DOHH2 (cell line): ENCODE measurements around the gene ZNF141.

Experiments
- EZH2phosphoT487 ChIP-seq: fragments of 200-600 bp; sonication (generic); IDR thresholded peaks from 2 replicates; pipeline ENCODE4 v1.6.1; 2017; ENCODE audit warnings: borderline replicate concordance, mild to moderate bottlenecking, antibody characterized with exemption, low read length, moderate library complexity, mixed read lengths
- TF ChIP-seq, protein P1 (sequence below): fragments of 200-600 bp; sonication (generic); IDR thresholded peaks from one replicate; pipeline ENCODE4 v1.5.1; 2014; ENCODE audit warnings: antibody characterized with exemption, mild to moderate bottlenecking, low read depth, low read length; ENCODE audit not compliant: poor library complexity, severe bottlenecking

DNA sequence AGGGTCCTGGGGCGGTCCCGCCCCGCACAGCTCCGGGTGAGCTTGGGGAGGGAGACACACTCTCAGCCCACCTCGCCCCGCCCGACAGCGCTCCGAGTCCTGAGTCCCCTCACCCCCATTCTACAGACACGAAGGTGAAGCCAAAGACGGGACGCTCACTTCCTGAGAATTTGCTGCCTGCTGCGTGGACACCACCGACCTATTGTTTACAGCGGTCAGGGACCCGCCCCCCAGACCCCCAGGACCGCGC, 796 bp upstream of the ZNF141 start:
- TF ChIP-seq, protein P1, sequence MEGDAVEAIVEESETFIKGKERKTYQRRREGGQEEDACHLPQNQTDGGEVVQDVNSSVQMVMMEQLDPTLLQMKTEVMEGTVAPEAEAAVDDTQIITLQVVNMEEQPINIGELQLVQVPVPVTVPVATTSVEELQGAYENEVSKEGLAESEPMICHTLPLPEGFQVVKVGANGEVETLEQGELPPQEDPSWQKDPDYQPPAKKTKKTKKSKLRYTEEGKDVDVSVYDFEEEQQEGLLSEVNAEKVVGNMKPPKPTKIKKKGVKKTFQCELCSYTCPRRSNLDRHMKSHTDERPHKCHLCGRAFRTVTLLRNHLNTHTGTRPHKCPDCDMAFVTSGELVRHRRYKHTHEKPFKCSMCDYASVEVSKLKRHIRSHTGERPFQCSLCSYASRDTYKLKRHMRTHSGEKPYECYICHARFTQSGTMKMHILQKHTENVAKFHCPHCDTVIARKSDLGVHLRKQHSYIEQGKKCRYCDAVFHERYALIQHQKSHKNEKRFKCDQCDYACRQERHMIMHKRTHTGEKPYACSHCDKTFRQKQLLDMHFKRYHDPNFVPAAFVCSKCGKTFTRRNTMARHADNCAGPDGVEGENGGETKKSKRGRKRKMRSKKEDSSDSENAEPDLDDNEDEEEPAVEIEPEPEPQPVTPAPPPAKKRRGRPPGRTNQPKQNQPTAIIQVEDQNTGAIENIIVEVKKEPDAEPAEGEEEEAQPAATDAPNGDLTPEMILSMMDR, result no peak
- no peak for TF ChIP-seq EZH2phosphoT487
